ENCODE data around the gene CD4.

The CD4 gene

GRCh38 chr12:6847676-6848075, 58.3 kb downstream of the CD4 start:
- H3K27ac ChIP-seq, result no peak overlapping the region
- no peak for TF ChIP-seq CTCF (conservative IDR thresholded peaks at IDR 0.05)

GRCh38 chr12:6849427-6849826, 60.1 kb downstream of the CD4 start:
- no peak overlapping the region for H3K27ac ChIP-seq
- no peak for TF ChIP-seq CTCF (conservative IDR thresholded peaks at IDR 0.05)

DNA sequence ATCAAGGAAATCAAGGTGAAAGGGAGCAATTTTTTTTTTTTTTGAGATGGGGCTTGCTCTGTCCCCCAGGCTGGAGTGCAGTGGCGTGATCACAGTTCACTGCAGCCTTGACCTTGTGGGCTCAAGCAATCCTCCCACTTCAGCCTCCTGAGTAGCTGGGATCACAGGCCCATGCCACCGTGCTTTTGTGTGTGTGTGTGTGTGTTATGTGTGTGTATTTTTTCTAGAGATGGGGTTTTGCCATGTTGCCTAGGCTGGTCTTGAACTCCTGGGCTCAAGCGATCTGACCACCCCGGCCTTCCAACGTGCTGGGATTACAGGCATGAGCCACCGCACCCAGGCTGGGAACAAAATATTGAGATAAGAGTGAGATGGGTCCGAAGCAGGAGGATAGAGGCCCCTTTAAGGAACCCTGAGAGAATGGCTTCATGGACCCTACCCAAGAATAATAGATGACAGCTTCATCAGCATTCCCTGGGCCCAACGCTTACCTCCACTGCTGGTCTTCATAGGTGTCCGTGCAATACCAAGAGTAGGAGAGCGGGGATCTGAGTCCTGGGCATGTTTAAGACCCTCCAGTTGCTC, 60.7 kb downstream of the CD4 start:
- H3K27ac ChIP-seq, result peak overlapping the region; percentile 87; the same call in 1 of the 2 replicates
- TF ChIP-seq CTCF (conservative IDR thresholded peaks at IDR 0.05), result no peak

- H3K27ac ChIP-seq, result peak overlapping the region; percentile 87
- TF ChIP-seq CTCF (conservative IDR thresholded peaks at IDR 0.05), result no peak
These were observed 61.4 kb downstream of the CD4 start for GRCh38 chr12:6850796-6851152.

DNA sequence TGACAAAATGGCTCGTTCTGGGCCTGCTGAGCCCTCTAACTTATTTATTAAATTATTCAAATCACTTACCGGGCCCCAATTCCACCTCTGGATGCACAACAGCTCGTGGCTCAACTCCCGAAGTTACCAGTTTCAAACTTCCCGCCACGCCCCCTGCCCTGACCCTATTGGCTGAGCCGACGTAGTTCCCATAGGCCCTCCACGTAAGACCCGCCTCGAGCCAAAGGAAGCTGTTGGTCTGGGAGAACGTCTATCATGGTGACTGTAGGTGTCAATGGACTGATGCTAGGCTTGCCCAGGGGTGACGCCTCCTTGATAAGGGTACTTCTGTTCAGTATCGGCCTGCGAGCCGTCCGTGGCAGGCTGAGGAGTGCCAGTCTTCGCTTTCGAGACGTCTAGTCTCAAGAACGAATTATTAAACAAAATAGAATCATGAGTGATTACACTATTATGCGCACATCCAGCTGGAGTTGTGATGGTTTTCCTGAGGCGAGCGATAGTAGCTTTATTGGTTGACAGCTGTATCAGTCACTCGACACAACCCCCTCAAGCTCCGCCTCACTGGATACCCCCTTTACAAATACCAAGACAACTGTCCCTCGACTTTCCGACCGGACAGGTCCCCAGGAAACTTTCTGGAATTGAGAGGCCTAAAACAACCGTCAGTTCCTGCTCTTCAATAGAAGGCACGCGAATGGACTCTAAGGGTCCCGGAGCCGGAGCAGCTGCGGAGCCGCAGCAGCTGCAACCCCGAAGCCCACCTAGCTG, 62.0 kb downstream of the CD4 start, which contains the start of gene CDCA3:
Gene CDCA3 (minus strand): TSS at position 134 of the 768 bp plus-strand sequence. CDS start 334 bp downstream, outside the sequence.
- TF ChIP-seq CTCF (conservative IDR thresholded peaks at IDR 0.05), result no peak
- peak within 1 kb of the TSS; percentile 87 for H3K27ac ChIP-seq

GRCh38 chr12:6851921-6852650, 62.8 kb downstream of the CD4 start, which contains the start of gene USP5:
USP5 (plus strand) TSS chr12:6852150; CDS start chr12:6852180, 30 bp downstream.
- no peak for TF ChIP-seq CTCF (conservative IDR thresholded peaks at IDR 0.05)
- H3K27ac ChIP-seq, result peak within 1 kb of the TSS; percentile 87

Measured in VCaP (cell line).